Measurements from ENCODE around the gene ATAD3B. TPM values are rescaled to one million over a fixed set of nuclear protein-coding genes. Genes with fewer than 3 reads are reported as not detected.

ATAD3B gene
- total and polyA plus RNA-seq, 10 of the 15 experiments (the other 5 are each of a cell fraction or from before 2014, with no cell fraction given): 0.03 to 38.8 (median 23.8) TPM

DNA sequence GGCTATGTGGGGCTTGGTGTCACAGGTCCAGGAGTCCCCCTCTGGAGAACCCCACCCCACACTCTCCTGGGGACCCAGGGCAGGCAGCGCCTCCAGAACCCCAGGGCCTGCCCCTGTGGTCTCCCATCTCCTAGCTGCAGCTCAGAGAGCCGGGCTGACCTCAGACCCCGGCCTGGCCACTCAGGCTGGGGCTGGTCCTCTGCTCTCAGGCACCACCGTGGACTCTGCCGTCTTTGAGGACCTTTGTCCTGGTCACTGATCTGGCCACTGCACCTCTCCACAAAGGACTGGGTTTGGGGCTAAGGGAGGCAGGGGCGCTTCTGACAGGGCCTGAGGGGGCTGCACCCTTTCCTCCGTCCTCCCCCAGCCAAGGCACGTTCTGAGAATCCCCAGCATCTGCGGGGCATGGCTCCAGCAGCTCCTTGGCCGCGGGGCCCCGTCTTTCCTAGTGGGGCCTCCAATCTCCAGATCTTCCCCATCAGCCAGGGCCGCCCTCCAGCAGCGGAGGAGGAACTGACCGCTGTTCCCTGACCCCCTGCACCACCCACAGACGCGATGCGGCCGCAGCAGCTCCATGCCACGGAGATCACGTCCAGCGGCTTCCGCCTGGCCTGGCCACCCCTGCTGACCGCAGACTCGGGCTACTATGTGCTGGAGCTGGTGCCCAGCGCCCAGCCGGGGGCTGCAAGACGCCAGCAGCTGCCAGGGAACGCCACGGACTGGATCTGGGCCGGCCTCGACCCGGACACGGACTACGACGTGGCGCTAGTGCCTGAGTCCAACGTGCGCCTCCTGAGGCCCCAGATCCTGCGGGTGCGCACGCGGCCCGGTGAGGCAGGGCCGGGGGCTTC is 32.8 kb upstream of the ATAD3B start (continued):
- TF ChIP-seq IKZF1 (conservative IDR thresholded peaks at IDR 0.05): no peak

DNA sequence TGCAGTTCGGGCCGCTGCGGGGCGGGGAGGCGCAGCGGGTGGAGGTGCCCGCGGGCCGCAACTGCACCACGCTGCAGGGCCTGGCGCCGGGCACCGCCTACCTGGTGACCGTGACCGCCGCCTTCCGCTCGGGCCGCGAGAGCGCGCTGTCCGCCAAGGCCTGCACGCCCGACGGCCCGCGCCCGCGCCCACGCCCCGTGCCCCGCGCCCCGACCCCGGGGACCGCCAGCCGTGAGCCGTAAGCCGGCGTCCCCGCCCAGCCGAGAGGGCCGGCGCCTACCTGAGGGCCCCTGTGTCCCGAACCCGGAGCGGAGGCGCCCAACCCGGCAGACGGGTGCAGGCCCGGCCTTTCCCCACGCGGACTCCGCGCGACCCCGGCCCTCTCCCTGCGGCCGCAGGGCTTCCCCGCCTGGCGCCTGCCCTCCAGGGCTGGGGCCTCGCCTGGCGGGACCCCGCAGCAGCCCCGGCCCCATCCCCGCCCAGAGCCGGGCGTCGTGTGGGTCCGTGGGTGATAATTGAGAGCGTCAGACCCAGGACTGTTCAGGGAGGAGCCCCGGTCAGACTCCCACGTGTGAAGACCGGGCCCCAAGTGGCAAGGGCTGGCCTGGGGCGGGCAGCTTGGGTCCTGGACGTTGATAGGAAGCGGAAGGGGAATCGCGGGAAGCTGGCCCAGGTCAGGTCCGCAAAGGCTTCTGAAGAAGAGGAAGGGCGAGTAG is 31.9 kb upstream of the ATAD3B start:
- Histone ChIP-seq H3K27ac (ENCODE audit: control insufficient read depth, insufficient read depth) (no peak overlapping the region), H3K27me3 (replicated peaks in 1 of 2; ENCODE audit: control insufficient read depth in 2 of 2, insufficient read depth in 2 of 2, low read length in 1 of 2) (peaks cover 0 to 4% of the 10 kb centered on the region in 2 experiments; a peak in 2 of 4 replicates), H2AFZ (ENCODE audit: control insufficient read depth, low read depth, low read length) (no peak overlapping the region), H3K4me2 (ENCODE audit: control insufficient read depth, insufficient read depth) (no peak overlapping the region), H3K4me1 (ENCODE audit: control insufficient read depth, insufficient read depth, low read length) (peaks cover 15% of the 10 kb centered on the region), H4K20me1 (ENCODE audit: control insufficient read depth, insufficient read depth) (no peaks in the 10 kb centered on the region), H3K9me3 (replicated peaks; ENCODE audit: control insufficient read depth, insufficient read depth, low read length) (no peaks in the 10 kb centered on the region), H3K79me2 (ENCODE audit: control insufficient read depth, insufficient read depth, low read length) (no peaks in the 10 kb centered on the region), H3K9ac (ENCODE audit: control insufficient read depth, insufficient read depth, low read length) (no peak overlapping the region), H3K4me3 (no peak overlapping the region), H3K36me3 (ENCODE audit: control insufficient read depth in 2 of 2, insufficient read depth in 2 of 2, low read length in 1 of 2) (no peaks in the 10 kb centered on the region)
- ChIA-PET CTCF (interaction anchor here (1.2 to 2.7 kb wide), 5 partner anchors 16 to 67 kb away, joined by 3 to 17 read pairs (median 15); partner anchors contain the start of gene MRPL20), SMC1A (ENCODE audit: uncharacterized antibody, unreplicated experiment) (interaction anchor here (1.5 kb wide), 1 partner anchor 32 kb away, joined by 5 read pairs; no protein-coding TSS in a partner anchor), RAD21 (ENCODE audit: unreplicated experiment) (interaction anchor here (1.2 to 1.9 kb wide), 3 partner anchors 32 to 40 kb away, joined by 3 to 4 read pairs (median 3); partner anchors contain the start of gene MRPL20), POLR2A (interaction anchor here (1.5 kb wide), 1 partner anchor 41 kb away, joined by 4 read pairs; the partner anchor contains the start of gene CCNL2)
- BruUV-seq (replicated peaks): no TSS peak
- WGBS (ENCODE audit: insufficient coverage, insufficient replicate concordance, low lambda C conversion rate, missing lambda C conversion rate): 89% methylated on average over 41 of the region's 82 CpGs
- DNase-seq (ENCODE audit: low read depth, low spot score) (no peak), ATAC-seq (no peak), FAIRE-seq (no peak)
- in situ Hi-C loops (cut with MboI) (no loop called here), intact Hi-C loops (cut with micrococcal nuclease; ENCODE audit: unreplicated experiment) (loop anchor here (2.0 kb wide), 3 partner anchors 33 to 65 kb away; partner anchors contain the start of genes CCNL2 and MRPL20)
- TF ChIP-seq MEF2A (IDR thresholded peaks at IDR 0.05; ENCODE audit: insufficient read depth, low read depth, low read length): no peak
- no peak for TF ChIP-seq MYB (IDR thresholded peaks at IDR 0.05; ENCODE audit: borderline replicate concordance, low read depth, low read length)
- no peak for TF ChIP-seq RAD51 (IDR thresholded peaks at IDR 0.05)
- TF ChIP-seq, protein P1, sequence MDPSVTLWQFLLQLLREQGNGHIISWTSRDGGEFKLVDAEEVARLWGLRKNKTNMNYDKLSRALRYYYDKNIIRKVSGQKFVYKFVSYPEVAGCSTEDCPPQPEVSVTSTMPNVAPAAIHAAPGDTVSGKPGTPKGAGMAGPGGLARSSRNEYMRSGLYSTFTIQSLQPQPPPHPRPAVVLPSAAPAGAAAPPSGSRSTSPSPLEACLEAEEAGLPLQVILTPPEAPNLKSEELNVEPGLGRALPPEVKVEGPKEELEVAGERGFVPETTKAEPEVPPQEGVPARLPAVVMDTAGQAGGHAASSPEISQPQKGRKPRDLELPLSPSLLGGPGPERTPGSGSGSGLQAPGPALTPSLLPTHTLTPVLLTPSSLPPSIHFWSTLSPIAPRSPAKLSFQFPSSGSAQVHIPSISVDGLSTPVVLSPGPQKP (IDR thresholded peaks at IDR 0.05; ENCODE audit: low read depth, low read length): no peak
- TF ChIP-seq IKZF1 (conservative IDR thresholded peaks at IDR 0.05): no peak
- TF ChIP-seq BHLHE40 (IDR thresholded peaks at IDR 0.05; ENCODE audit: borderline replicate concordance in 1 of 2, low read depth in 2 of 2, low read length in 1 of 2): no peak
- no peak for TF ChIP-seq EP300 (IDR thresholded peaks at IDR 0.05; ENCODE audit: borderline replicate concordance in 1 of 2, control insufficient read depth in 1 of 2, low read depth in 2 of 2, low read length in 2 of 2)
- no peak for TF ChIP-seq ZNF24 (IDR thresholded peaks at IDR 0.05)
- TF ChIP-seq LARP7 (IDR thresholded peaks at IDR 0.05): no peak
- TF ChIP-seq BMI1 (IDR thresholded peaks at IDR 0.05; ENCODE audit: borderline replicate concordance): no peak
- TF ChIP-seq SMAD5 (IDR thresholded peaks at IDR 0.05; ENCODE audit: low read depth): no peak
- no peak for TF ChIP-seq NR2C2 (IDR thresholded peaks at IDR 0.05; ENCODE audit: borderline replicate concordance, control insufficient read depth, insufficient read length, low read depth)
- TF ChIP-seq REST (IDR thresholded peaks at IDR 0.05; ENCODE audit: low read depth, low read length): no peak
